K562 (cell line): ENCODE measurements around the gene IFT52.

Source experiments
- CCAR2 ChIP-seq: fragments of 200-400 bp; formaldehyde crosslinking; IDR thresholded peaks from 2 replicates; pipeline ENCODE4 v1.6.1; 2017; ENCODE audit warnings: mild to moderate bottlenecking, low read depth, low read length
- E2F6 ChIP-seq, 2 experiments: IDR thresholded peaks; 2 replicates each; pipeline ENCODE4 v1.6.1; 2011; ENCODE audit warnings: borderline replicate concordance in 1 of 2, control low read depth in 1 of 2, low read depth in 1 of 2, low read length in 1 of 2, mild to moderate bottlenecking in 1 of 2, mixed read lengths in 1 of 2, moderate library complexity in 1 of 2; ENCODE audit not compliant: insufficient read depth in 1 of 2, insufficient read length in 1 of 2, poor library complexity in 1 of 2, severe bottlenecking in 1 of 2; ENCODE audit errors: extremely low read depth in 1 of 2
- EZH2 ChIP-seq: IDR thresholded peaks from 2 replicates; pipeline ENCODE4 v1.6.1; 2012; ENCODE audit warnings: low read depth, mild to moderate bottlenecking, inconsistent platforms, low read length, borderline replicate concordance
- POLR2A ChIP-seq: fragments of 450-650 bp; conservative IDR thresholded peaks from 2 replicates; pipeline ENCODE4 v1.6.1; 2016
- POLR2AphosphoS5 ChIP-seq: IDR thresholded peaks from 2 replicates; pipeline ENCODE4 v1.6.1; 2011; ENCODE audit warnings: mild to moderate bottlenecking, low read depth, low read length, moderate library complexity; ENCODE audit not compliant: control insufficient read depth, insufficient read depth
- TAF1 ChIP-seq: IDR thresholded peaks from 2 replicates; pipeline ENCODE4 v1.6.1; 2011; ENCODE audit warnings: mild to moderate bottlenecking, low read length, moderate library complexity; ENCODE audit not compliant: insufficient read depth, control insufficient read depth, severe bottlenecking; ENCODE audit errors: extremely low read depth
- ZBTB11 ChIP-seq, 3 experiments: fragments of 200-800 bp in 1 of 3; fragments of 250-450 bp in 1 of 3; fragments of 450-650 bp in 1 of 3; sonication (Bioruptor Pico) in 1 of 3; sonication (Bioruptor generic) in 1 of 3; formaldehyde crosslinking in 1 of 3; IDR thresholded peaks; 2 replicates each; pipeline versions ENCODE4 v1.6.1 to v1.8.0; 2016 to 2022; ENCODE audit warnings: mild to moderate bottlenecking in 2 of 3, missing genetic modification characterization in 2 of 3, missing compliant biosample characterization in 1 of 3, moderate library complexity in 1 of 3
- ZNF232 ChIP-seq: sonication (generic); formaldehyde crosslinking; IDR thresholded peaks from 2 replicates; pipeline ENCODE4 v1.8.0; 2022; ENCODE audit warnings: mild to moderate bottlenecking, missing genetic modification reagents
- ZNF324 ChIP-seq: fragments of 250-450 bp; sonication (Bioruptor Pico); IDR thresholded peaks from 2 replicates; pipeline ENCODE4 v1.4.0; 2020; ENCODE audit warnings: mild to moderate bottlenecking
- ZNF512 ChIP-seq: IDR thresholded peaks from 2 replicates; pipeline ENCODE4 v1.6.1; 2016; ENCODE audit warnings: missing genetic modification characterization, missing compliant biosample characterization

GRCh38 chr20:43658069-43658722, 67.5 kb downstream of the IFT52 start:
- TF ChIP-seq ZBTB11 (CRISPR knock-in tag; IDR thresholded peaks at IDR 0.05), result no peak
- TF ChIP-seq TAF1, result no peak
- TF ChIP-seq ZNF324 (CRISPR knock-in tag), result no peak
- no peak for TF ChIP-seq ZNF232 (CRISPR knock-in tag)
- no peak for TF ChIP-seq E2F6 (IDR thresholded peaks at IDR 0.05; ENCODE audit: borderline replicate concordance in 1 of 2, extremely low read depth in 1 of 2, insufficient read depth in 1 of 2, insufficient read length in 1 of 2, low read depth in 1 of 2, low read length in 1 of 2, poor library complexity in 1 of 2, severe bottlenecking in 1 of 2)
- no peak for TF ChIP-seq CCAR2
- TF ChIP-seq POLR2A, result no peak
- no peak for TF ChIP-seq EZH2
- TF ChIP-seq POLR2AphosphoS5, result 0 out of 2 replicates have a peak, but pooled peaks have one; percentile 31
- TF ChIP-seq ZNF512 (tag), result no peak
